Measurements from ENCODE around the gene RAB6B.

GRCh38 chr3:133821767-133822638 is 73.7 kb downstream of the RAB6B start:
- TF ChIP-seq CTCF (conservative IDR thresholded peaks at IDR 0.05): no peak
- TF ChIP-seq EZH2 (IDR thresholded peaks at IDR 0.05; ENCODE audit: low read depth): no peak

All from PC-9 (cell line).